BLaER1 (cell line): ENCODE measurements around the gene IGSF3.

ENCODE experiments used
- H3K27ac ChIP-seq: shearing (Covaris generic); formaldehyde crosslinking; 2 replicates; pipeline ENCODE4 v1.8.1; 2022
- H3K27me3 ChIP-seq: shearing (Covaris generic); formaldehyde crosslinking; 2 replicates; pipeline ENCODE4 v1.8.1; 2022
- H3K36me3 ChIP-seq: shearing (Covaris generic); formaldehyde crosslinking; 2 replicates; pipeline ENCODE4 v1.8.1; 2022
- H3K4me1 ChIP-seq: shearing (Covaris generic); formaldehyde crosslinking; 2 replicates; pipeline ENCODE4 v1.8.1; 2022
- H3K4me2 ChIP-seq: shearing (Covaris generic); formaldehyde crosslinking; 2 replicates; pipeline ENCODE4 v1.8.1; 2022
- H3K4me3 ChIP-seq: shearing (Covaris generic); formaldehyde crosslinking; 2 replicates; pipeline ENCODE4 v1.8.1; 2022
- H3K9ac ChIP-seq: shearing (Covaris generic); formaldehyde crosslinking; 2 replicates; pipeline ENCODE4 v1.8.1; 2022
- H3K9me3 ChIP-seq: shearing (Covaris generic); formaldehyde crosslinking; 2 replicates; pipeline ENCODE4 v1.8.1; 2022
- H4K20me1 ChIP-seq: shearing (Covaris generic); formaldehyde crosslinking; 2 replicates; pipeline ENCODE4 v1.8.1; 2022
- Cebpa-rat ChIP-seq: shearing (Covaris generic); IDR thresholded peaks from 2 replicates; pipeline ENCODE4 v1.8.1; 2022

Gene IGSF3

DNA sequence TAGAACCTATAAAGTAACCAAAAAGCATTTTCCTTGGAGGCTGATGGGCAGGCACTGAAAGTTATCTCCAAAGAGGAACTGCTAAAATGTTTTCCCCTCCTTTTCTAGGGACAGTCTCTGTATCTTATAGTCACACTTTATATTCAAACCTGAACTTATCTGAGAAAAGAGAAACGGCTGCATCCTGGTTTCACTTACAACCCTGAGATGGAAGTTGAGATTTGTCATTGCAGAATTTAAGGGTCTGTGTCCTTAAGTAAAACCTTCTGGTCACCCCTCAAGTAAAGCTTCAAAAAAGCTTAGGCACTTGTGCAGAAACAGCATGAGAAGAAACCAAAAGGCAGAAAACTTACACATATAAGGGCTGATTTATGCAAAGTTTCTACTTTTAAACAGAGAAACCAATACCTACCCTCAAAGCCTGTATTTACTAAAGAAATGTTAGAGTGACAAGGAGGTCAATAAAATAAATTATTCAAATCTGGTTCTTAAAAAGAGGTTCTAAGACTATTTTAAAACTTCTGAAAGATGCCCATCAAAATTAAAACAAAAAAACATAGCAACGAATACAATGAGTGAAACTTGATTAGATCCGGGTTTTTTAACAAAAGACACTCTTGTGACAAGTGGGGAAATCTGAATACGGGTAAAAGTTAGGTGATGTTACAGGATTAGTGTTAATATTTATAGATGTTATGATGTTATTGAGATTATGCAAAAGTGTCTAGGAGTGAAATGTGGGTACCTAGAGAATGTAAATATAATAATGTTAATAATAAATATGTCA lies 106.6 kb downstream of the IGSF3 start:
- Histone ChIP-seq H3K27ac (peak overlapping the region; percentile 14; the same call in 1 of the 2 replicates), H3K4me1 (peaks cover 57% of the 10 kb centered on the region), H3K9me3 (peaks cover 36% of the 10 kb centered on the region), H3K27me3 (no peaks in the 10 kb centered on the region), H3K36me3 (peaks cover 38% of the 10 kb centered on the region), H3K4me2 (peak overlapping the region; percentile 70), H3K4me3 (no peak overlapping the region), H3K9ac (no peak overlapping the region), H4K20me1 (peaks cover 28% of the 10 kb centered on the region; the same call in 1 of the 2 replicates)
- no peak for TF ChIP-seq Cebpa-rat

DNA sequence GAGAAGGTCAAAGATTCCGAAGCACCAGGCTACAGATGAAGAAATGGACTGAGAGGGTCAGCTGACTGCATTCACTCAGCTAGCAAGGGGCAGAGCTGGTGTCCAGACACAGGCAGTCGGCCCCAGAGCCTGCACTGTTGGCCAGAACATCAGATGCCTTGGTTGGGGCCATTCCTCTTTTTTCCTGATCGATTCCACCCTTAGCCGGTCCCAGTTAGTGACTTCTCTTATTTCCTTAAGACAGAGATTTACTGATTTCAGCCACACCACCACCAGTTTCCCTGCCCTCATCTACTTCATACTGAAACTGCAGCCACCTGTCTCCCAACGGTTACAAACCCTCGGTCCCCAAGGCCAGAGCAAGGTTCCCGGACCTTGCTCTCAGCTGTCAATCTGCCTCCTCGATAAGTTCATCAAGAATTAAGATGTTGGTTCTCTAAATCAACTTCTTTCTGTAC lies 108.2 kb downstream of the IGSF3 start:
- Histone ChIP-seq H3K27me3 (no peaks in the 10 kb centered on the region), H3K36me3 (peaks cover 25% of the 10 kb centered on the region), H3K27ac (peak overlapping the region; percentile 62), H3K4me2 (peak overlapping the region; percentile 70), H3K9me3 (peaks cover 21% of the 10 kb centered on the region), H4K20me1 (peaks cover 28% of the 10 kb centered on the region; the same call in 1 of the 2 replicates), H3K4me3 (no peak overlapping the region), H3K4me1 (peaks cover 70% of the 10 kb centered on the region), H3K9ac (peak overlapping the region; percentile 2; the same call in 1 of the 2 replicates)
- TF ChIP-seq Cebpa-rat = no peak

DNA sequence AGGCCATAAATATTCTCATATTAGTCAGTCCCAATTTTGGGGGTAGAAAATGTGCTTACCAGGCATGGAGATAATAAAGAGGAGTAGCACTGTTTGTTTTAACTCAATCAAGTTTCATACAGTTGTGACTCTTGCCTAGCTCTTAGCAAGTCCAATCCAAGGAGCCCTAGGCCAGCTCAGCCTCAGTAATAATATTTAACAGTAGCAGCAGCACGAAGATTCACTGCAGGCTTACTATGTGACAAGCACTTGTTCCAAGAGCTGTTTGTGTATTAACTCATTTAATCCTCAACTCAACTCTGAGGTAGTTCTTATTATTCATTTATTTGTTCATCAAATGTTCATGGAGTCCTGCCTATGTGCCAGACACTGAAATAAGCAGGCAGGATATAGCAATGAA lies 109.0 kb downstream of the IGSF3 start:
- Histone ChIP-seq H3K4me1 (peaks cover 73% of the 10 kb centered on the region), H3K9me3 (peaks cover 13% of the 10 kb centered on the region), H4K20me1 (peaks cover 28% of the 10 kb centered on the region; the same call in 1 of the 2 replicates), H3K4me2 (peak overlapping the region; percentile 70), H3K27me3 (no peaks in the 10 kb centered on the region), H3K27ac (peak overlapping the region; percentile 62), H3K4me3 (no peak overlapping the region), H3K36me3 (peaks cover 17% of the 10 kb centered on the region), H3K9ac (peak overlapping the region; percentile 2; the same call in 1 of the 2 replicates)
- no peak for TF ChIP-seq Cebpa-rat

DNA sequence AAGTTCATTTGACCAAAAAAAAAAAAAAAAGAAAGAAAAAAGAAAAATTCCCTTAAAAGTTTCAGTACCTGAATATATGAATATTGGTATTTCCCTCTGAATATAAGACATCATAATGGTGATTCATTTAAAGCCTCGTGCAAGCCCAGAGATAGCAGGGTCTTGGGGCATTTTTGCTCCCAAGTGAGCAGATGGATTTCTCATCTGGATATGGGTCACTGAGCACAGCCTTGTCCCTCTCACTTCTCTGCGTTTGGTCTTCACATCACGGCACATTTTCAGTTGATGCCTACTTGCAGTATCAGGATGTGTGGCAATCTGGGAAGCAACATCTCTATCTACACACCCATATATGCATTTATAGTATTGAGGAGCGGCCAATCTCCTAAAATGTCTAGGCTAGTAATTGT lies 109.4 kb downstream of the IGSF3 start:
- peaks cover 28% of the 10 kb centered on the region; the same call in 1 of the 2 replicates for H4K20me1 ChIP-seq
- peak overlapping the region; percentile 70 for H3K4me2 ChIP-seq
- H3K9ac ChIP-seq = peak overlapping the region; percentile 2; the same call in 1 of the 2 replicates
- H3K27ac ChIP-seq = peak overlapping the region; percentile 62
- H3K9me3 ChIP-seq = peaks cover 9% of the 10 kb centered on the region
- no peaks in the 10 kb centered on the region for H3K27me3 ChIP-seq
- H3K4me3 ChIP-seq = no peak overlapping the region
- H3K4me1 ChIP-seq = peaks cover 78% of the 10 kb centered on the region
- peaks cover 13% of the 10 kb centered on the region for H3K36me3 ChIP-seq
- no peak for TF ChIP-seq Cebpa-rat

DNA sequence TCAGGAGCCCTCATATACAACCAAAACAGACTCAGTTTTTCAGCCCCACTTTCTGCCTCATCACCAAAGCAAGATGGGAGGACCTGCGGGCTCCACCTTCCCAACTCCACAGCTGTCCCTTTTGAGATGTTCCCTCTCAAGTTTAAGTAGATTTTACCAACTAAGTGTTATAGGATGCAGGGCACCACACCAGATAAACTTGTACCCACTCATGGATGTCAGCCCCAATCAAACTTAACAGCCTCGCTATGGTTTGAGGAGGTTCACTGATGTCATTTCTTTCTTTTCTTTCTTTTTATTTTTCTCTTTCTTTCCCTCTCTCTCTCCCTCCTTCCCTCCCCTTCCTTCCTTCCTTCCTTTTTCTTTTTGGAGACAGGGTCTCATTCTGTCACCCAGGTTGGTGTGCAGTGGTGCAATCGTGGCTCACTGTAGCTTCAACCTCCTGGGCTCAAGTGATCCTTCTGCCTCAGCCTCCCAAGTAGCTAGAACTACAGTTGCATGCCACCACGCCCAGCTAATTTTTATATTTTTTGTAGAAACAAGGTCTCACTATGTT lies 110.1 kb downstream of the IGSF3 start:
- Histone ChIP-seq H3K4me1 (peaks cover 79% of the 10 kb centered on the region), H3K27me3 (no peaks in the 10 kb centered on the region), H3K36me3 (peaks cover 5% of the 10 kb centered on the region; the same call in 1 of the 2 replicates), H3K27ac (peak overlapping the region; percentile 62), H3K4me2 (peak overlapping the region; percentile 70), H3K4me3 (no peak overlapping the region), H3K9me3 (peaks cover 1% of the 10 kb centered on the region), H3K9ac (no peak overlapping the region), H4K20me1 (peaks cover 26% of the 10 kb centered on the region; the same call in 1 of the 2 replicates)
- no peak for TF ChIP-seq Cebpa-rat

DNA sequence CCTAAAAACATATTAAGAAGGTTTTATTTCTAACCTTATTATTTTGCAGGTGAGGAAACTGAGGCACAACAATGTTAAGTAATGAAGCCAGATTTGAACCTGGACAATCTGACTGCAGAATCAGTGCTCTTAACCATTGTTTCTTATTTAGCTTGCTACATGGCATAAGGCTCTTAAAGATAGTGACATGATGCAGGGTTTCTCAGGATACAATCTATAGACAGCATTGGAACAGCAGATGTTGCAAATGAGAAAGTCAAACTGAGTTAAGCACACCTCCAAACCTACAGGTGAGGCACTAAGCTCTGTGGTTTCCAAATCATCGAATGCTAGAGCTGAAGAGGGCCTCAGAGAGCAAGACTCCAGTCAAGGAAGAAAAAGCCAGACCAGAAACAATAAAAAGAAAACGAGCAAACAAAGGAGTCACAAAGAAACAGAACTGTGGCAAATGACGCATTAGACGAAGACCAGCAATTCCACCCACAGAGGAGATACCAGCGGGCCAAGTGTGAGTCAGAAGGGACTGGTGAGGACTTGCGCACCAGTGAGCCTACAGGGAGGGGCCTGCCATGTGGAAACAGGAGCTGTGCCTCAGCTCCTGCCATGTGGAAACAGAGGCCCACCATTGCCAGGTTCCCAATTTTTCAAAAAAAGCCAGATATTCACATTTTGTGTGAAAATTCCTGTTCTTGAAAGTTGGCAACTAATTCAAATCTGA lies 111.1 kb downstream of the IGSF3 start:
- no peak for TF ChIP-seq Cebpa-rat
- Histone ChIP-seq H3K9me3 (no peaks in the 10 kb centered on the region), H3K9ac (no peak overlapping the region), H3K27ac (peak overlapping the region; percentile 62), H3K36me3 (peaks cover 2% of the 10 kb centered on the region; the same call in 1 of the 2 replicates), H3K4me2 (peak overlapping the region; percentile 70), H4K20me1 (peaks cover 22% of the 10 kb centered on the region; the same call in 1 of the 2 replicates), H3K4me3 (no peak overlapping the region), H3K27me3 (no peaks in the 10 kb centered on the region), H3K4me1 (peaks cover 85% of the 10 kb centered on the region)

DNA sequence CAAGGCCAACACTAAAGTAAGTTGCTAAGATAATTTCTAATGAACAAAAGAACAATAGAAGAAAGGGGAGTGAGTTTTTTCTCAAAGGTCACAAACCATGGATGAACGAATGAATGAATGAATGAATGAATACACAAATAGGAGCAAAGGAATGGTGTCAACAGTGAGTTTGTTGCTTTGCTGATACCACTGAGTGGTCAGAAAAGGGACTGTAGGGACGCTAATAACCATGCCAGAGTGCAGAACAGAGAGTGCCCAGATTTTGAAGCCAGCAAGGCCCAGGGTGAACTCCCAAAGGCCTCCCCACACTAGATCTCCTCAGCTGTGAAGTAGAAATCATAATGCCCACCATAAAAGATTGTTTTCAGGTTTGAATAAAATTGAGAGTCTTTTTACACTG lies 112.6 kb downstream of the IGSF3 start:
- H3K4me1 ChIP-seq = peaks cover 76% of the 10 kb centered on the region
- H3K27ac ChIP-seq = no peak overlapping the region
- no peaks in the 10 kb centered on the region for H3K27me3 ChIP-seq
- no peak for TF ChIP-seq Cebpa-rat
- no peak overlapping the region for H3K4me3 ChIP-seq
- peaks cover 9% of the 10 kb centered on the region; the same call in 1 of the 2 replicates for H4K20me1 ChIP-seq
- no peaks in the 10 kb centered on the region for H3K9me3 ChIP-seq
- H3K36me3 ChIP-seq = peaks cover 2% of the 10 kb centered on the region; the same call in 1 of the 2 replicates
- no peak overlapping the region for H3K4me2 ChIP-seq
- H3K9ac ChIP-seq = no peak overlapping the region

DNA sequence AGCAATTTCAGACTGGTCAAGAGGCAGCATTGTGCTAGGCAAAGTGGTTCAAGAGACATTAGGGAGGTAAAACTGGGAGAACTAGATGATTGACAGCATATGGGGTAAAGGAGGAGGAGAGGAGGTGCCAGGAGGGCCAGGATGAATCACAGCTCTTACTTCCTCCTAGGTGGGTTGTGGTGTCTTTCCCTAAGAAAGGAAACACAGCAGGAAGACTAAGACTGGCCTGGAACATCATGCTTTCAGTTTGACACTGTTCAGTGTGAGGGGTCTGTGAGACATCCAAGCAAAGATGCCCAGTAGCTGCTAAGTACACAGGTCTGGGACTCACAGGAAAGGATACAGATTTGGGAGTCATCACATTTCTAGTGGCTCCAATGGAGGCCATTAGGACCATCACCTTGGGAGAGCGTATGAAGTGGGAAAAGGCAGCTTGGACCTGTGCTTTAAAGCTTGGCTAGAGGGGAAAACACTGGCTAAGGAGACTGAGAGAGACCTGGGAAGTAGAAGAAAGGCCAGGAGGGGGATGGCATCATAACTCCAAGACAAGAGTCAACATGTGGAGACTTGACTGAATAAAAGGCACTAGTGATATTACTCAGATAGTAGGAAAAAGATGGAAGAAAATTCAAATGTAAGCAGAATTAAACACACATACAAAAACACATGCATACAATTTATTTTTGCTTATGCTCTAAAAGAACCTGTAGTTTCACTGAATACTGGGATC lies 114.0 kb downstream of the IGSF3 start:
- Histone ChIP-seq H3K4me3 (no peak overlapping the region), H3K27me3 (no peaks in the 10 kb centered on the region), H3K36me3 (peaks cover 10% of the 10 kb centered on the region), H3K27ac (no peak overlapping the region), H3K4me2 (peak overlapping the region; percentile 36), H3K9me3 (peaks cover 8% of the 10 kb centered on the region), H3K4me1 (peaks cover 63% of the 10 kb centered on the region), H4K20me1 (no peaks in the 10 kb centered on the region), H3K9ac (no peak overlapping the region)
- no peak for TF ChIP-seq Cebpa-rat
